ENCODE results near the gene TMEM134.
A peak's percentile ranks its signal among the peaks of the same experiment; 100 is the strongest.
"Not testable (repeated sequence)": the region's sequence is repeated elsewhere in the genome, so short reads cannot be mapped to it uniquely, and the experiment has no call there.

Gene TMEM134

GRCh38 chr11:67429722-67430121 lies 39.3 kb downstream of the TMEM134 start:
- H3K4me3 ChIP-seq (ENCODE audit: low read length in 2 of 2) = peak overlapping the region in 1 of 2 donors; percentile 99
- H3K9ac ChIP-seq (ENCODE audit: low read depth in 1 of 2, low read length in 2 of 2) = no peak overlapping the region
- peaks cover 15 to 16% of the 10 kb centered on the region in 2 donors for H3K4me1 ChIP-seq (ENCODE audit: control insufficient read depth in 2 of 2, insufficient read depth in 2 of 2, low read length in 2 of 2)

GRCh38 chr11:67429038-67429668 lies 39.9 kb downstream of the TMEM134 start:
- no peaks in the 10 kb centered on the region for H3K27me3 ChIP-seq (ENCODE audit: control insufficient read depth in 2 of 2, insufficient read depth in 2 of 2, low read length in 2 of 2)
- peaks cover 23 to 27% of the 10 kb centered on the region in 2 donors for H3K36me3 ChIP-seq (ENCODE audit: control insufficient read depth in 2 of 2, insufficient read depth in 2 of 2, low read length in 2 of 2)
- H3K27ac ChIP-seq (ENCODE audit: low read depth in 2 of 2, low read length in 2 of 2) = peak overlapping the region; percentile 83 to 89
- peak overlapping the region; percentile 95 to 98 for H3K9ac ChIP-seq (ENCODE audit: low read depth in 1 of 2, low read length in 2 of 2)
- H3K9me3 ChIP-seq (ENCODE audit: control insufficient read depth in 2 of 2, low read length in 2 of 2) = no peaks in the 10 kb centered on the region
- H3K4me1 ChIP-seq (ENCODE audit: control insufficient read depth in 2 of 2, insufficient read depth in 2 of 2, low read length in 2 of 2) = peaks cover 15 to 16% of the 10 kb centered on the region in 2 donors
- H3K4me3 ChIP-seq (ENCODE audit: low read length in 2 of 2) = peak overlapping the region; percentile 95 to 99

More at GRCh38 chr11:67429722-67430121, 39.3 kb downstream of the TMEM134 start:
- Histone ChIP-seq H3K27ac (ENCODE audit: low read depth in 2 of 2, low read length in 2 of 2) (no peak overlapping the region), H3K36me3 (ENCODE audit: control insufficient read depth in 2 of 2, insufficient read depth in 2 of 2, low read length in 2 of 2) (peaks cover 27 to 31% of the 10 kb centered on the region in 2 donors), H3K27me3 (ENCODE audit: control insufficient read depth in 2 of 2, insufficient read depth in 2 of 2, low read length in 2 of 2) (no peaks in the 10 kb centered on the region), H3K9me3 (ENCODE audit: control insufficient read depth in 2 of 2, low read length in 2 of 2) (no peaks in the 10 kb centered on the region)

- Histone ChIP-seq H3K27me3 (ENCODE audit: control insufficient read depth in 2 of 2, insufficient read depth in 2 of 2, low read length in 2 of 2) (no peaks in the 10 kb centered on the region), H3K27ac (ENCODE audit: low read depth in 2 of 2, low read length in 2 of 2) (peak within 1 kb of the TSS; percentile 83 to 89), H3K9me3 (ENCODE audit: control insufficient read depth in 2 of 2, low read length in 2 of 2) (no peaks in the 10 kb centered on the region), H3K4me3 (ENCODE audit: low read length in 2 of 2) (peak within 1 kb of the TSS; percentile 95 to 99), H3K9ac (ENCODE audit: low read depth in 1 of 2, low read length in 2 of 2) (peak within 1 kb of the TSS; percentile 95 to 98), H3K36me3 (ENCODE audit: control insufficient read depth in 2 of 2, insufficient read depth in 2 of 2, low read length in 2 of 2) (peaks cover 15 to 19% of the 10 kb centered on the region in 2 donors), H3K4me1 (ENCODE audit: control insufficient read depth in 2 of 2, insufficient read depth in 2 of 2, low read length in 2 of 2) (peaks cover 15 to 16% of the 10 kb centered on the region in 2 donors)
Measured at GRCh38 chr11:67428052-67429001, 40.7 kb downstream of the TMEM134 start, which contains the start of gene RPS6KB2. Gene RPS6KB2 (plus strand): TSS chr11:67428494. CDS start chr11:67428546, 52 bp downstream.

GRCh38 chr11:67427364-67427859 lies 41.6 kb downstream of the TMEM134 start:
- peak overlapping the region; percentile 95 to 99 for H3K4me3 ChIP-seq (ENCODE audit: low read length in 2 of 2)
- peak overlapping the region; percentile 57 to 89 for H3K27ac ChIP-seq (ENCODE audit: low read depth in 2 of 2, low read length in 2 of 2)
- H3K27me3 ChIP-seq (ENCODE audit: control insufficient read depth in 2 of 2, insufficient read depth in 2 of 2, low read length in 2 of 2); H3K9me3 ChIP-seq (ENCODE audit: control insufficient read depth in 2 of 2, low read length in 2 of 2); H3K36me3 ChIP-seq (ENCODE audit: control insufficient read depth in 2 of 2, insufficient read depth in 2 of 2, low read length in 2 of 2): not testable (repeated sequence)
- peaks cover 15 to 16% of the 10 kb centered on the region in 2 donors for H3K4me1 ChIP-seq (ENCODE audit: control insufficient read depth in 2 of 2, insufficient read depth in 2 of 2, low read length in 2 of 2)
- peak overlapping the region; percentile 95 to 98 for H3K9ac ChIP-seq (ENCODE audit: low read depth in 1 of 2, low read length in 2 of 2)

- Histone ChIP-seq H3K4me1 (ENCODE audit: control insufficient read depth in 2 of 2, insufficient read depth in 2 of 2, low read length in 2 of 2) (peaks cover 22 to 27% of the 10 kb centered on the region in 2 donors), H3K9me3 (ENCODE audit: control insufficient read depth in 2 of 2, low read length in 2 of 2) (no peaks in the 10 kb centered on the region), H3K27ac (ENCODE audit: low read depth in 2 of 2, low read length in 2 of 2) (no peak overlapping the region), H3K9ac (ENCODE audit: low read depth in 1 of 2, low read length in 2 of 2) (no peak overlapping the region), H3K36me3 (ENCODE audit: control insufficient read depth in 2 of 2, insufficient read depth in 2 of 2, low read length in 2 of 2) (no peaks in the 10 kb centered on the region), H3K4me3 (ENCODE audit: low read length in 2 of 2) (no peak overlapping the region), H3K27me3 (ENCODE audit: control insufficient read depth in 2 of 2, insufficient read depth in 2 of 2, low read length in 2 of 2) (no peaks in the 10 kb centered on the region)
Measured at GRCh38 chr11:67423891-67424613, 45.0 kb downstream of the TMEM134 start.

GRCh38 chr11:67423466-67423865 lies 45.6 kb downstream of the TMEM134 start:
- no peak overlapping the region for H3K4me3 ChIP-seq (ENCODE audit: low read length in 2 of 2)
- peaks cover 17 to 22% of the 10 kb centered on the region in 2 donors for H3K4me1 ChIP-seq (ENCODE audit: control insufficient read depth in 2 of 2, insufficient read depth in 2 of 2, low read length in 2 of 2)
- no peak overlapping the region for H3K27ac ChIP-seq (ENCODE audit: low read depth in 2 of 2, low read length in 2 of 2)
- no peaks in the 10 kb centered on the region for H3K9me3 ChIP-seq (ENCODE audit: control insufficient read depth in 2 of 2, low read length in 2 of 2)
- H3K27me3 ChIP-seq (ENCODE audit: control insufficient read depth in 2 of 2, insufficient read depth in 2 of 2, low read length in 2 of 2) = no peaks in the 10 kb centered on the region
- H3K36me3 ChIP-seq (ENCODE audit: control insufficient read depth in 2 of 2, insufficient read depth in 2 of 2, low read length in 2 of 2) = no peaks in the 10 kb centered on the region
- no peak overlapping the region for H3K9ac ChIP-seq (ENCODE audit: low read depth in 1 of 2, low read length in 2 of 2)

- Histone ChIP-seq H3K9ac (ENCODE audit: low read depth in 1 of 2, low read length in 2 of 2) (no peak overlapping the region), H3K27me3 (ENCODE audit: control insufficient read depth in 2 of 2, insufficient read depth in 2 of 2, low read length in 2 of 2) (no peaks in the 10 kb centered on the region), H3K4me1 (ENCODE audit: control insufficient read depth in 2 of 2, insufficient read depth in 2 of 2, low read length in 2 of 2) (peaks cover 17 to 22% of the 10 kb centered on the region in 2 donors), H3K27ac (ENCODE audit: low read depth in 2 of 2, low read length in 2 of 2) (no peak overlapping the region), H3K36me3 (ENCODE audit: control insufficient read depth in 2 of 2, insufficient read depth in 2 of 2, low read length in 2 of 2) (no peaks in the 10 kb centered on the region), H3K9me3 (ENCODE audit: control insufficient read depth in 2 of 2, low read length in 2 of 2) (no peaks in the 10 kb centered on the region), H3K4me3 (ENCODE audit: low read length in 2 of 2) (no peak overlapping the region)
Measured at GRCh38 chr11:67422891-67423290, 46.2 kb downstream of the TMEM134 start.

GRCh38 chr11:67421430-67422031 lies 47.5 kb downstream of the TMEM134 start:
- Histone ChIP-seq H3K9ac (ENCODE audit: low read depth in 1 of 2, low read length in 2 of 2) (peak overlapping the region; percentile 26 to 54), H3K4me3 (ENCODE audit: low read length in 2 of 2) (peak overlapping the region in 1 of 2 donors; percentile 38), H3K9me3 (ENCODE audit: control insufficient read depth in 2 of 2, low read length in 2 of 2) (no peaks in the 10 kb centered on the region), H3K36me3 (ENCODE audit: control insufficient read depth in 2 of 2, insufficient read depth in 2 of 2, low read length in 2 of 2) (no peaks in the 10 kb centered on the region), H3K27me3 (ENCODE audit: control insufficient read depth in 2 of 2, insufficient read depth in 2 of 2, low read length in 2 of 2) (no peaks in the 10 kb centered on the region), H3K4me1 (ENCODE audit: control insufficient read depth in 2 of 2, insufficient read depth in 2 of 2, low read length in 2 of 2) (peaks cover 12 to 18% of the 10 kb centered on the region in 2 donors), H3K27ac (ENCODE audit: low read depth in 2 of 2, low read length in 2 of 2) (peak overlapping the region in 1 of 2 donors; percentile 95)

GRCh38 chr11:67420646-67421429 lies 48.2 kb downstream of the TMEM134 start:
- peak overlapping the region; percentile 60 to 84 for H3K9ac ChIP-seq (ENCODE audit: low read depth in 1 of 2, low read length in 2 of 2)
- no peaks in the 10 kb centered on the region for H3K36me3 ChIP-seq (ENCODE audit: control insufficient read depth in 2 of 2, insufficient read depth in 2 of 2, low read length in 2 of 2)
- H3K4me1 ChIP-seq (ENCODE audit: control insufficient read depth in 2 of 2, insufficient read depth in 2 of 2, low read length in 2 of 2) = peaks cover 12 to 18% of the 10 kb centered on the region in 2 donors
- peak overlapping the region; percentile 55 to 78 for H3K4me3 ChIP-seq (ENCODE audit: low read length in 2 of 2)
- H3K27ac ChIP-seq (ENCODE audit: low read depth in 2 of 2, low read length in 2 of 2) = peak overlapping the region; percentile 94 to 95
- H3K27me3 ChIP-seq (ENCODE audit: control insufficient read depth in 2 of 2, insufficient read depth in 2 of 2, low read length in 2 of 2) = no peaks in the 10 kb centered on the region
- no peaks in the 10 kb centered on the region for H3K9me3 ChIP-seq (ENCODE audit: control insufficient read depth in 2 of 2, low read length in 2 of 2)
